H1 (cell line): Measurements from ENCODE around the gene GALNT9. TPM values are rescaled to one million over a fixed set of nuclear protein-coding genes. Genes with fewer than 3 reads are reported as not detected.

Experiments used
- EZH2 ChIP-seq: fragments of 200-600 bp; sonication (generic); IDR thresholded peaks from 2 replicates; pipeline ENCODE4 v1.7.1; 2012; ENCODE audit warnings: low read depth, mild to moderate bottlenecking, moderate library complexity, low read length, inconsistent platforms; ENCODE audit not compliant: severe bottlenecking
- polyA plus RNA-seq, 7 experiments: library from polyadenylated mRNA; depleted of rRNA in 3 of 7; stranded (reverse) in 5 of 7; unstranded in 2 of 7; fragments of >200 nt in 5 of 7; fragments of 200-250 nt in 2 of 7; gene quantifications; 1 replicate in 5 of 7; 2 replicates in 1 of 7; 4 replicates in 1 of 7; pipeline versions ENCODE4 v1.2.1 to v1.2.3, GENCODE V29; 2011 to 2013; ENCODE audit warnings: missing spikeins in 2 of 7, mixed read lengths in 2 of 7
- total RNA-seq: library from RNA; stranded (reverse); fragmentation: NEBNext Ultra II Directional; extraction: Animal tissue kit (Norgen Biotek cat#: 25700); gene quantifications from 2 replicates; pipeline ENCODE4 v1.2.1, GENCODE V29; 2021
- TF ChIP-seq, protein P1 (sequence below): fragments of 300-600 bp; sonication (generic); IDR thresholded peaks from 2 replicates; pipeline ENCODE4 v1.7.1; 2012; ENCODE audit warnings: low read length, moderate library complexity, mild to moderate bottlenecking, inconsistent platforms; ENCODE audit not compliant: insufficient replicate concordance

GALNT9 gene
- total and polyA plus RNA-seq, 2 of the 8 experiments (the other 6 are each of a cell fraction or from before 2014, with no cell fraction given), result 2.0 to 3.6 TPM

DNA sequence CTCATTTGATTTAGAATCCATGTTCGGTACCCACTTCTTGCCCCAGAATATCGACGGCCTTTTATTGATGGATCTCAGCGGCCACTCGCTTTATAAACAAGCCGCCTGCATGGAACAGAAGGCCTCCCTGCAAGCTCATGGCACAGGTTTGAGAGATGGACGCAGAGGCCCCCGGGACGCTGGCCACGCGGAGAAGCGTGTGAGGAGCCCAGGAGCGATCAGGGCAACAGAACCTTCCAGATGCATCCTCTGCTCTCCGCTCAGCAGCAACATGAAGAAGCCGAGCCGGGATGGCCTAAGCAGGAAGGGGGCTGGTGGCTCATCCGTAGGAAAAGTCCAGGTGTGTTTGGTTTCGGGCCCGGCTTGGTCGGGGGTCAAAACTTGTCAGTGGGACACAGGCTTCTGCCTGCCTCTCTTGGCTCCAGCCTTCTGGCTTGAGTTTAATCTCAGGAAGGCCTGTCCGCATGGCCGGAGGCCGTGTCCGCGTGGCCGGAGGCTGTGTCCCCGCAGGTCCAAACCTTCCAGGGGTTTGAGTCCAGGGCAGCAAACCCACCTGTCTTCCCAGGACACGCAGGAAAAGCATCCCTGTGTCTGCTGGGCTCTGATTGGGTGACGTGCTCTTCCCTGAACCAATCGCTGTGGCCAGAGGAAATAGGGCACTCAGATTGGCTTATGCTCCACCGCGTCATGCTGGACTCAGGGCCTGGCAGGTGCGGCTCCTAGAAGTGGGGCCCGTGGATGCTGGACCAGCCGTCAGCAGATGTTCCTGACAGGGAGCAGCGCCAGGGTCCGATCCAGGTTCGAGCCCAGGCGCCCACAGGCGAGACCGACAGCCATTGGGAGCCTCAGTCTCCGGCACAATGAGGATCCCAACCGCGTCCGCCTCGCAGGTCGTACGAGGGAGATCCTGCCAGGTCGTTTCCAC, 65.0 kb downstream of the GALNT9 start (continued):
- TF ChIP-seq, protein P1, sequence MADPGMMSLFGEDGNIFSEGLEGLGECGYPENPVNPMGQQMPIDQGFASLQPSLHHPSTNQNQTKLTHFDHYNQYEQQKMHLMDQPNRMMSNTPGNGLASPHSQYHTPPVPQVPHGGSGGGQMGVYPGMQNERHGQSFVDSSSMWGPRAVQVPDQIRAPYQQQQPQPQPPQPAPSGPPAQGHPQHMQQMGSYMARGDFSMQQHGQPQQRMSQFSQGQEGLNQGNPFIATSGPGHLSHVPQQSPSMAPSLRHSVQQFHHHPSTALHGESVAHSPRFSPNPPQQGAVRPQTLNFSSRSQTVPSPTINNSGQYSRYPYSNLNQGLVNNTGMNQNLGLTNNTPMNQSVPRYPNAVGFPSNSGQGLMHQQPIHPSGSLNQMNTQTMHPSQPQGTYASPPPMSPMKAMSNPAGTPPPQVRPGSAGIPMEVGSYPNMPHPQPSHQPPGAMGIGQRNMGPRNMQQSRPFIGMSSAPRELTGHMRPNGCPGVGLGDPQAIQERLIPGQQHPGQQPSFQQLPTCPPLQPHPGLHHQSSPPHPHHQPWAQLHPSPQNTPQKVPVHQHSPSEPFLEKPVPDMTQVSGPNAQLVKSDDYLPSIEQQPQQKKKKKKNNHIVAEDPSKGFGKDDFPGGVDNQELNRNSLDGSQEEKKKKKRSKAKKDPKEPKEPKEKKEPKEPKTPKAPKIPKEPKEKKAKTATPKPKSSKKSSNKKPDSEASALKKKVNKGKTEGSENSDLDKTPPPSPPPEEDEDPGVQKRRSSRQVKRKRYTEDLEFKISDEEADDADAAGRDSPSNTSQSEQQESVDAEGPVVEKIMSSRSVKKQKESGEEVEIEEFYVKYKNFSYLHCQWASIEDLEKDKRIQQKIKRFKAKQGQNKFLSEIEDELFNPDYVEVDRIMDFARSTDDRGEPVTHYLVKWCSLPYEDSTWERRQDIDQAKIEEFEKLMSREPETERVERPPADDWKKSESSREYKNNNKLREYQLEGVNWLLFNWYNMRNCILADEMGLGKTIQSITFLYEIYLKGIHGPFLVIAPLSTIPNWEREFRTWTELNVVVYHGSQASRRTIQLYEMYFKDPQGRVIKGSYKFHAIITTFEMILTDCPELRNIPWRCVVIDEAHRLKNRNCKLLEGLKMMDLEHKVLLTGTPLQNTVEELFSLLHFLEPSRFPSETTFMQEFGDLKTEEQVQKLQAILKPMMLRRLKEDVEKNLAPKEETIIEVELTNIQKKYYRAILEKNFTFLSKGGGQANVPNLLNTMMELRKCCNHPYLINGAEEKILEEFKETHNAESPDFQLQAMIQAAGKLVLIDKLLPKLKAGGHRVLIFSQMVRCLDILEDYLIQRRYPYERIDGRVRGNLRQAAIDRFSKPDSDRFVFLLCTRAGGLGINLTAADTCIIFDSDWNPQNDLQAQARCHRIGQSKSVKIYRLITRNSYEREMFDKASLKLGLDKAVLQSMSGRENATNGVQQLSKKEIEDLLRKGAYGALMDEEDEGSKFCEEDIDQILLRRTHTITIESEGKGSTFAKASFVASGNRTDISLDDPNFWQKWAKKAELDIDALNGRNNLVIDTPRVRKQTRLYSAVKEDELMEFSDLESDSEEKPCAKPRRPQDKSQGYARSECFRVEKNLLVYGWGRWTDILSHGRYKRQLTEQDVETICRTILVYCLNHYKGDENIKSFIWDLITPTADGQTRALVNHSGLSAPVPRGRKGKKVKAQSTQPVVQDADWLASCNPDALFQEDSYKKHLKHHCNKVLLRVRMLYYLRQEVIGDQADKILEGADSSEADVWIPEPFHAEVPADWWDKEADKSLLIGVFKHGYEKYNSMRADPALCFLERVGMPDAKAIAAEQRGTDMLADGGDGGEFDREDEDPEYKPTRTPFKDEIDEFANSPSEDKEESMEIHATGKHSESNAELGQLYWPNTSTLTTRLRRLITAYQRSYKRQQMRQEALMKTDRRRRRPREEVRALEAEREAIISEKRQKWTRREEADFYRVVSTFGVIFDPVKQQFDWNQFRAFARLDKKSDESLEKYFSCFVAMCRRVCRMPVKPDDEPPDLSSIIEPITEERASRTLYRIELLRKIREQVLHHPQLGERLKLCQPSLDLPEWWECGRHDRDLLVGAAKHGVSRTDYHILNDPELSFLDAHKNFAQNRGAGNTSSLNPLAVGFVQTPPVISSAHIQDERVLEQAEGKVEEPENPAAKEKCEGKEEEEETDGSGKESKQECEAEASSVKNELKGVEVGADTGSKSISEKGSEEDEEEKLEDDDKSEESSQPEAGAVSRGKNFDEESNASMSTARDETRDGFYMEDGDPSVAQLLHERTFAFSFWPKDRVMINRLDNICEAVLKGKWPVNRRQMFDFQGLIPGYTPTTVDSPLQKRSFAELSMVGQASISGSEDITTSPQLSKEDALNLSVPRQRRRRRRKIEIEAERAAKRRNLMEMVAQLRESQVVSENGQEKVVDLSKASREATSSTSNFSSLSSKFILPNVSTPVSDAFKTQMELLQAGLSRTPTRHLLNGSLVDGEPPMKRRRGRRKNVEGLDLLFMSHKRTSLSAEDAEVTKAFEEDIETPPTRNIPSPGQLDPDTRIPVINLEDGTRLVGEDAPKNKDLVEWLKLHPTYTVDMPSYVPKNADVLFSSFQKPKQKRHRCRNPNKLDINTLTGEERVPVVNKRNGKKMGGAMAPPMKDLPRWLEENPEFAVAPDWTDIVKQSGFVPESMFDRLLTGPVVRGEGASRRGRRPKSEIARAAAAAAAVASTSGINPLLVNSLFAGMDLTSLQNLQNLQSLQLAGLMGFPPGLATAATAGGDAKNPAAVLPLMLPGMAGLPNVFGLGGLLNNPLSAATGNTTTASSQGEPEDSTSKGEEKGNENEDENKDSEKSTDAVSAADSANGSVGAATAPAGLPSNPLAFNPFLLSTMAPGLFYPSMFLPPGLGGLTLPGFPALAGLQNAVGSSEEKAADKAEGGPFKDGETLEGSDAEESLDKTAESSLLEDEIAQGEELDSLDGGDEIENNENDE, result no peak
- no peak for TF ChIP-seq EZH2
